ENCODE results near the gene LDHA. TPM values are rescaled to one million over a fixed set of nuclear protein-coding genes. Genes with fewer than 3 reads are reported as not detected.

Gene LDHA
- total RNA-seq (395 TPM), polyA plus RNA-seq (ENCODE audit: insufficient read depth in 1 of 8, insufficient read length in 8 of 8, low replicate concordance in 1 of 8) (100 to 1,000 TPM; 482 to 607 (median 533) TPM)
- long read RNA-seq, donor 1, transcript LDHA-202 (5 exons, 2,169 nt): minor isoform, 13 of 162 reads
- long read RNA-seq, donor 1, transcript LDHA-216 (4 exons, 1,345 nt): minor isoform, 25 of 162 reads
- long read RNA-seq, donor 1, transcript LDHA-205 (8 exons, 2,416 nt): major isoform, 109 of 162 reads
- long read RNA-seq, donor 1, partial matches to known transcripts: 5 of 162 reads
- long read RNA-seq, donor 1, other reads (novel, unspliced or antisense): 0 of 162 reads
- long read RNA-seq, donor 2, transcript LDHA-205 (8 exons, 2,416 nt): major isoform, 40 of 47 reads
- long read RNA-seq, donor 2, partial matches to known transcripts: 0 of 47 reads
- long read RNA-seq, donor 2, other reads (novel, unspliced or antisense): 0 of 47 reads
- long read RNA-seq, donor 3, transcript LDHA-205 (8 exons, 2,416 nt): major isoform, 246 of 371 reads
- long read RNA-seq, donor 3, transcript LDHA-220 (7 exons, 1,288 nt): minor isoform, 21 of 371 reads
- long read RNA-seq, donor 3, transcript LDHA-202 (5 exons, 2,169 nt): minor isoform, 35 of 371 reads
- long read RNA-seq, donor 3, transcript LDHA-216 (4 exons, 1,345 nt): minor isoform, 26 of 371 reads
- long read RNA-seq, donor 3, partial matches to known transcripts: 30 of 371 reads
- long read RNA-seq, donor 3, other reads (novel, unspliced or antisense): 6 of 371 reads
- long read RNA-seq, donor 4, transcript LDHA-220 (7 exons, 1,288 nt): minor isoform, 6 of 123 reads
- long read RNA-seq, donor 4, transcript LDHA-202 (5 exons, 2,169 nt): minor isoform, 7 of 123 reads
- long read RNA-seq, donor 4, transcript LDHA-205 (8 exons, 2,416 nt): major isoform, 97 of 123 reads
- long read RNA-seq, donor 4, partial matches to known transcripts: 5 of 123 reads
- long read RNA-seq, donor 4, other reads (novel, unspliced or antisense): 0 of 123 reads
- long read RNA-seq, donor 5, transcript LDHA-216 (4 exons, 1,345 nt): minor isoform, 88 of 808 reads
- long read RNA-seq, donor 5, transcript LDHA-220 (7 exons, 1,288 nt): minor isoform, 36 of 808 reads
- long read RNA-seq, donor 5, transcript LDHA-202 (5 exons, 2,169 nt): minor isoform, 50 of 808 reads
- long read RNA-seq, donor 5, transcript LDHA-205 (8 exons, 2,416 nt): major isoform, 350 of 808 reads
- long read RNA-seq, donor 5, partial matches to known transcripts: 274 of 808 reads
- long read RNA-seq, donor 5, other reads (novel, unspliced or antisense): 0 of 808 reads
- long read RNA-seq, donor 6, transcript LDHA-205 (8 exons, 2,416 nt): major isoform, 368 of 765 reads
- long read RNA-seq, donor 6, transcript LDHA-216 (4 exons, 1,345 nt): minor isoform, 45 of 765 reads
- long read RNA-seq, donor 6, transcript LDHA-220 (7 exons, 1,288 nt): minor isoform, 21 of 765 reads
- long read RNA-seq, donor 6, transcript LDHA-202 (5 exons, 2,169 nt): minor isoform, 27 of 765 reads
- long read RNA-seq, donor 6, partial matches to known transcripts: 272 of 765 reads
- long read RNA-seq, donor 6, other reads (novel, unspliced or antisense): 11 of 765 reads
- long read RNA-seq, donor 7, transcript LDHA-202 (5 exons, 2,169 nt): minor isoform, 12 of 365 reads
- long read RNA-seq, donor 7, transcript LDHA-205 (8 exons, 2,416 nt): major isoform, 209 of 365 reads
- long read RNA-seq, donor 7, transcript LDHA-216 (4 exons, 1,345 nt): minor isoform, 65 of 365 reads
- long read RNA-seq, donor 7, transcript LDHA-220 (7 exons, 1,288 nt): minor isoform, 18 of 365 reads
- long read RNA-seq, donor 7, partial matches to known transcripts: 53 of 365 reads
- long read RNA-seq, donor 7, other reads (novel, unspliced or antisense): 0 of 365 reads
- long read RNA-seq, donor 8, transcript LDHA-216 (4 exons, 1,345 nt): minor isoform, 14 of 303 reads
- long read RNA-seq, donor 8, transcript LDHA-205 (8 exons, 2,416 nt): major isoform, 232 of 303 reads
- long read RNA-seq, donor 8, transcript LDHA-220 (7 exons, 1,288 nt): minor isoform, 19 of 303 reads
- long read RNA-seq, donor 8, partial matches to known transcripts: 29 of 303 reads
- long read RNA-seq, donor 8, other reads (novel, unspliced or antisense): 0 of 303 reads
- long read RNA-seq, donor 9, transcript LDHA-205 (8 exons, 2,416 nt): major isoform, 131 of 393 reads
- long read RNA-seq, donor 9, transcript LDHA-216 (4 exons, 1,345 nt): minor isoform, 39 of 393 reads
- long read RNA-seq, donor 9, transcript LDHA-202 (5 exons, 2,169 nt): minor isoform, 17 of 393 reads
- long read RNA-seq, donor 9, transcript LDHA-220 (7 exons, 1,288 nt): minor isoform, 13 of 393 reads
- long read RNA-seq, donor 9, partial matches to known transcripts: 173 of 393 reads
- long read RNA-seq, donor 9, other reads (novel, unspliced or antisense): 6 of 393 reads
- long read RNA-seq, donor 10, transcript LDHA-216 (4 exons, 1,345 nt): minor isoform, 28 of 631 reads
- long read RNA-seq, donor 10, transcript LDHA-202 (5 exons, 2,169 nt): minor isoform, 9 of 631 reads
- long read RNA-seq, donor 10, transcript LDHA-220 (7 exons, 1,288 nt): minor isoform, 26 of 631 reads
- long read RNA-seq, donor 10, transcript LDHA-205 (8 exons, 2,416 nt): major isoform, 294 of 631 reads
- long read RNA-seq, donor 10, partial matches to known transcripts: 250 of 631 reads
- long read RNA-seq, donor 10, other reads (novel, unspliced or antisense): 15 of 631 reads
- long read RNA-seq, donor 11, transcript LDHA-216 (4 exons, 1,345 nt): minor isoform, 42 of 446 reads
- long read RNA-seq, donor 11, transcript LDHA-202 (5 exons, 2,169 nt): minor isoform, 11 of 446 reads
- long read RNA-seq, donor 11, transcript LDHA-220 (7 exons, 1,288 nt): minor isoform, 14 of 446 reads
- long read RNA-seq, donor 11, transcript LDHA-205 (8 exons, 2,416 nt): major isoform, 200 of 446 reads
- long read RNA-seq, donor 11, partial matches to known transcripts: 177 of 446 reads
- long read RNA-seq, donor 11, other reads (novel, unspliced or antisense): 0 of 446 reads

DNA sequence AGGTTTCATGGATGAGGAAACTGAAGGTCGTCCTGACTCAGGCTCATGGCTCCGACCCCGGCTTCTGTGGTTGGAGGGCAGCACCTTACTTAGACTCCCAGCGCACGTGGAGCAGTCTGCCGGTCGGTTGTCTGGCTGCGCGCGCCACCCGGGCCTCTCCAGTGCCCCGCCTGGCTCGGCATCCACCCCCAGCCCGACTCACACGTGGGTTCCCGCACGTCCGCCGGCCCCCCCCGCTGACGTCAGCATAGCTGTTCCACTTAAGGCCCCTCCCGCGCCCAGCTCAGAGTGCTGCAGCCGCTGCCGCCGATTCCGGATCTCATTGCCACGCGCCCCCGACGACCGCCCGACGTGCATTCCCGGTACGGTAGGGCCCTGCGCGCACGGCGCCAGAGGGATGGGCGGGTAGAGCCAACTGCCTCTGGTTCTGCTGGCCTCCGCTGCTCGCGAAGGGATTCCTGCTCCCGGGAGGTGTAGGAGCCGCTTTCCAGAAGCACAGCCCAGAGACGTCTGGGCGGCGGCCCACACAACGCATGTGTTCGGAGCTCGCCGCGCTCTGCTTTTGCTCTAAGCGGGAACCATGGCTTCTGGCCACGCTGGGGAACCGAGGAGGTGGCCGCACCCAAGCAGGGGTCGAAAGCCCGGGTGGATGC lies at the start of gene LDHA:
TSS of gene LDHA (plus strand) at position 289 of the 653 bp plus-strand sequence. CDS start 2,280 bp downstream, outside the sequence.
- Histone ChIP-seq H3K36me3 (ENCODE audit: control insufficient read depth, insufficient read depth, low read length) (peaks cover 23% of the 10 kb centered on the region), H3K4me3 (ENCODE audit: low read length) (peak within 1 kb of the TSS; percentile 98), H3K27ac (ENCODE audit: low read length) (peak within 1 kb of the TSS; percentile 98), H3K4me1 (ENCODE audit: control insufficient read depth, insufficient read depth, low read length) (peaks cover 14% of the 10 kb centered on the region), H3K27me3 (ENCODE audit: control insufficient read depth, insufficient read depth, low read length) (no peaks in the 10 kb centered on the region), H3K9me3 (replicated peaks; ENCODE audit: control insufficient read depth, low read depth, low read length) (no peaks in the 10 kb centered on the region)
- WGBS (ENCODE audit: insufficient coverage): under 1% methylated on average over 60 of the region's 60 CpGs
- peak; percentile 98 for DNase-seq

DNA sequence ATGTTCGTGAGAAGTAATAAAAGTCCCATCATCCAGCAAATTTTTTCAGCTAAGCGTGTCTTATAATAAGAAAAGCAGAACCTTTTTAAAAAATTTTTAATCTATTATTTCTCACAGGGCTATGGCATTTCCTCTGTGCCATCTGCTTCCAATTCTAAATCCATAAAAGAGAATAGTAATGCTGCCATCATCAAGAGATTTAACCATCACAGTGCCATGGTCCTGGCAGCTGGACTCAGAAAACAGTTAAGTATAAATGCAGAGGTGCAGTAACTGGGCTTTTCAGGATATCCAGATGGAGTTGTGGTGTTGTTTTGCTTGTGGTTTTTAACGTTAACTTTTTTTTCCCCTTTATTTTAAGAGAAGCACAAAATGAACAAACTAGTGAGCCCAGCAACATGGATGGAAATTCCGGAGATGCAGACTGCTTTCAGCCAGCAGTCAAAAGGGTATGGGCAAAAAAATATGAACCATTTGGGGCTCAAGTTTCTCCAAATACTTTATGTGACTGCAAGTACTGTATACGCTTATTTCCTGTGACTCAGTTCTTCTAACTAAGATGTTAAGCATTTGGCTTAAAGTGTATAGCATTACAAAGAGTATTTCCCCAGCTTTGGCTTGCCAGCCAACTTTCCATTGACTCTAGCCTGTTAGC lies 46.8 kb upstream of the LDHA start:
- no peak overlapping the region for H3K4me3 ChIP-seq (ENCODE audit: low read length)
- H3K27ac ChIP-seq (ENCODE audit: low read length): no peak overlapping the region
- H3K27me3 ChIP-seq (ENCODE audit: control insufficient read depth, insufficient read depth, low read length): no peaks in the 10 kb centered on the region
- H3K4me1 ChIP-seq (ENCODE audit: control insufficient read depth, insufficient read depth, low read length): no peaks in the 10 kb centered on the region
- WGBS (ENCODE audit: insufficient coverage): 33% methylated on average over 1 of the region's 5 CpGs
- peaks cover 24% of the 10 kb centered on the region for H3K36me3 ChIP-seq (ENCODE audit: control insufficient read depth, insufficient read depth, low read length)
- no peaks in the 10 kb centered on the region for H3K9me3 ChIP-seq (replicated peaks; ENCODE audit: control insufficient read depth, low read depth, low read length)
- DNase-seq: peak; percentile 39

DNA sequence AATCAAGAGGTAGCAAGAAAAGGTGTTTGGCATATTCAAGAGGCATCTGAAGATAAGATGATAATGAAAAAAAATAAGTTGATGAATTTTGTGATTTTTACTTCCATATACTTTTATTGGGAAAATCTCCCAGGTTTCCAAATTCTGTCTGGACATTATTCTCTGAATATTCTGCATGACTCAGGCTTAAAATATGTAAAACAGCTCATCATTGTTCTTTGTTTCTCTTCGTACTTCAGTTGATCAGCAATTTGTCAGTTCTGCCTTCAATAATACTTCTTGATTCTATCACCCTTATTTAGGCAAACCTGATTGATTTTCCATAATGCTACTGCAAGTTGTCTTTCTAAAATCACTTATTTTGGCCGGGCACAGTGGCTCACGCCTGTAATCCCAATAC lies 41.8 kb upstream of the LDHA start:
- 96% methylated on average over 3 of the region's 3 CpGs for WGBS (ENCODE audit: insufficient coverage)
- no peaks in the 10 kb centered on the region for H3K9me3 ChIP-seq (replicated peaks; ENCODE audit: control insufficient read depth, low read depth, low read length)
- peaks cover 31% of the 10 kb centered on the region for H3K36me3 ChIP-seq (ENCODE audit: control insufficient read depth, insufficient read depth, low read length)
- H3K27ac ChIP-seq (ENCODE audit: low read length): no peak overlapping the region
- DNase-seq: no peak
- H3K4me1 ChIP-seq (ENCODE audit: control insufficient read depth, insufficient read depth, low read length): no peaks in the 10 kb centered on the region
- no peaks in the 10 kb centered on the region for H3K27me3 ChIP-seq (ENCODE audit: control insufficient read depth, insufficient read depth, low read length)
- no peak overlapping the region for H3K4me3 ChIP-seq (ENCODE audit: low read length)

DNA sequence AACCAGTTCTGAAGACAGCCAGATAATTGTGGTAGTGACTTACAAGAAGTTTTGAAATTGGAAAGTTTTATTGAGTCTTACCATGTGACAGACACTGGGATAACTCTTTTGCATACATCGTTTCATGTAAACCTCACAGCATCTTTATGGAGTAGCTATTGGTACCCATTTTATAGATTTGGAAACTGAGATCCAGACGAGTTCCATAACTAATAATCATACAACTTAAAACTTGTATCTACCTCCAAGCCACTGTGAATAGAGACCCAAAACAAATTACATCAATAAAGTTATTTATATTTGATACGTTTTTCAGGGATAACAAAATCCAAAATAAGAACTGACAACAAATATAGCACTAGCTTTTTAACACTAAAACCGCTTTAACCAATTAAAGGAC lies 35.7 kb upstream of the LDHA start:
- Histone ChIP-seq H3K9me3 (replicated peaks; ENCODE audit: control insufficient read depth, low read depth, low read length) (no peaks in the 10 kb centered on the region), H3K4me1 (ENCODE audit: control insufficient read depth, insufficient read depth, low read length) (no peaks in the 10 kb centered on the region), H3K36me3 (ENCODE audit: control insufficient read depth, insufficient read depth, low read length) (peaks cover 56% of the 10 kb centered on the region), H3K4me3 (ENCODE audit: low read length) (no peak overlapping the region), H3K27me3 (ENCODE audit: control insufficient read depth, insufficient read depth, low read length) (no peaks in the 10 kb centered on the region), H3K27ac (ENCODE audit: low read length) (no peak overlapping the region)
- WGBS (ENCODE audit: insufficient coverage): no CpG with 5 or more reads among the region's 4 CpGs
- no peak for DNase-seq

GRCh38 chr11:18361154-18361553 lies 33.2 kb upstream of the LDHA start:
- H3K27me3 ChIP-seq (ENCODE audit: control insufficient read depth, insufficient read depth, low read length): no peaks in the 10 kb centered on the region
- no peak overlapping the region for H3K27ac ChIP-seq (ENCODE audit: low read length)
- 93% methylated on average over 2 of the region's 5 CpGs for WGBS (ENCODE audit: insufficient coverage)
- H3K36me3 ChIP-seq (ENCODE audit: control insufficient read depth, insufficient read depth, low read length): peaks cover 56% of the 10 kb centered on the region
- H3K4me3 ChIP-seq (ENCODE audit: low read length): no peak overlapping the region
- DNase-seq: no peak
- H3K4me1 ChIP-seq (ENCODE audit: control insufficient read depth, insufficient read depth, low read length): no peaks in the 10 kb centered on the region
- H3K9me3 ChIP-seq (replicated peaks; ENCODE audit: control insufficient read depth, low read depth, low read length): no peaks in the 10 kb centered on the region

DNA sequence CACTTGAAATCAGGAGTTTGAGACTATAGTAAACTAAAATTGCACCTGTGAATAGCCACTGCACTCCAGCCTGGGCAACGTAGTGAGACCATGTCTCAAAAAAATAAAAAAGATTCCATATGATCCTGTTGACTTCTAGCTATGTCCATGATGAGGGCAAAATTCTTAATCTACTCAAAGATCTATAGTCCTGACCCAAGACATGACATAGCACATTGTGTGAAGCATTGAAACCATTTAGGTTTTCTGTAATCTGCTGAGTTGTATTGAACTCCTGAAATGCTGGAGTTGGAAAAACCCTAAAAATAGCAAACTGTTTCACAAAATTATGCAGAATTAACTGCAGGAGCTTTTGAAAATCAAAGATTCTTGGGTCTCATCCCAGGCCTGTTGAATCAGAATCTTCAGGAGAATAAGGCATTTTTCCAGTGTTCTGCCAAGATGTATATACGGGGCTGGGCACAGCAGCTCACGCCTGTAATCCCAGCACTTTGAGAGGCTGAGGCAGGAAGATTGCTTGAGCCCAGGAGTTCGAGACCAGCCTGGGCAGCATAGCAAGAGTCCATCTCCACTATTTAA lies 29.8 kb upstream of the LDHA start:
- no peak for DNase-seq
- Histone ChIP-seq H3K9me3 (replicated peaks; ENCODE audit: control insufficient read depth, low read depth, low read length) (no peaks in the 10 kb centered on the region), H3K4me3 (ENCODE audit: low read length) (no peak overlapping the region), H3K36me3 (ENCODE audit: control insufficient read depth, insufficient read depth, low read length) (peaks cover 47% of the 10 kb centered on the region), H3K4me1 (ENCODE audit: control insufficient read depth, insufficient read depth, low read length) (peaks cover 2% of the 10 kb centered on the region), H3K27ac (ENCODE audit: low read length) (no peak overlapping the region), H3K27me3 (ENCODE audit: control insufficient read depth, insufficient read depth, low read length) (no peaks in the 10 kb centered on the region)
- 94% methylated on average over 2 of the region's 4 CpGs for WGBS (ENCODE audit: insufficient coverage)

GRCh38 chr11:18365741-18366140 lies 28.6 kb upstream of the LDHA start:
- peaks cover 2% of the 10 kb centered on the region for H3K4me1 ChIP-seq (ENCODE audit: control insufficient read depth, insufficient read depth, low read length)
- no peak overlapping the region for H3K27ac ChIP-seq (ENCODE audit: low read length)
- DNase-seq: no peak
- no peaks in the 10 kb centered on the region for H3K27me3 ChIP-seq (ENCODE audit: control insufficient read depth, insufficient read depth, low read length)
- 94% methylated on average over 3 of the region's 4 CpGs for whole genome bisulfite sequencing (ENCODE audit: insufficient coverage)
- H3K4me3 ChIP-seq (ENCODE audit: low read length): no peak overlapping the region
- peaks cover 40% of the 10 kb centered on the region for H3K36me3 ChIP-seq (ENCODE audit: control insufficient read depth, insufficient read depth, low read length)
- no peaks in the 10 kb centered on the region for H3K9me3 ChIP-seq (replicated peaks; ENCODE audit: control insufficient read depth, low read depth, low read length)
